ENCODE measurements around the gene LENEP.

DNA sequence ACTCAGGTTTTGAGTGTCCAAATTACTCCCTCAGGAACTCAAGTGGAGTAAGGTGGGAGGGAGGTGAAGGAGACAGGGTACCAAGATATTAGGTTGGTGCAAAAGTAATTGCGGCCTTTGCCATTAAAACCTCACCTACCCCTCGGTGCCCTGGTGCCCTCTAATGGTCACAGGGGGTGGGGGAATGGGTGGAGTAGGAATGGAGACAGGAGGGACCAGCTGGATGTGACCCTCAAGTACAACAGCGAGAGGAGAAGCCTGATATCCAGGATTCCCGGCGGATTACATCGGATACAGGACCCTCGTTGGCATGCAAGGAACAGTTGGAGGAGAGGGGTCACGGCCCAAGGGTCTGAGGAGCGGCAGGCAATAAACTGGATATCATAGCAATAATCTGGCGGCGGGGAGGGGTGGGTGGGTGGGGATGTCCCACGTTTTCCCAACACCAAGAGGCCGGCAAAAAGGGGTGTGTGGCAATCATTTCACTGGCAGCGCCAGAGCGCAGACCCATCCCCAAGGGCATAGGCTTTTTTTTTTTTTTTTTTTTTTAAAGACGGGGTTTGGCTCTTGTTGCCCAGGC lies 4.9 kb downstream of the LENEP start:
- TF ChIP-seq, protein P1, sequence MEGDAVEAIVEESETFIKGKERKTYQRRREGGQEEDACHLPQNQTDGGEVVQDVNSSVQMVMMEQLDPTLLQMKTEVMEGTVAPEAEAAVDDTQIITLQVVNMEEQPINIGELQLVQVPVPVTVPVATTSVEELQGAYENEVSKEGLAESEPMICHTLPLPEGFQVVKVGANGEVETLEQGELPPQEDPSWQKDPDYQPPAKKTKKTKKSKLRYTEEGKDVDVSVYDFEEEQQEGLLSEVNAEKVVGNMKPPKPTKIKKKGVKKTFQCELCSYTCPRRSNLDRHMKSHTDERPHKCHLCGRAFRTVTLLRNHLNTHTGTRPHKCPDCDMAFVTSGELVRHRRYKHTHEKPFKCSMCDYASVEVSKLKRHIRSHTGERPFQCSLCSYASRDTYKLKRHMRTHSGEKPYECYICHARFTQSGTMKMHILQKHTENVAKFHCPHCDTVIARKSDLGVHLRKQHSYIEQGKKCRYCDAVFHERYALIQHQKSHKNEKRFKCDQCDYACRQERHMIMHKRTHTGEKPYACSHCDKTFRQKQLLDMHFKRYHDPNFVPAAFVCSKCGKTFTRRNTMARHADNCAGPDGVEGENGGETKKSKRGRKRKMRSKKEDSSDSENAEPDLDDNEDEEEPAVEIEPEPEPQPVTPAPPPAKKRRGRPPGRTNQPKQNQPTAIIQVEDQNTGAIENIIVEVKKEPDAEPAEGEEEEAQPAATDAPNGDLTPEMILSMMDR (conservative IDR thresholded peaks at IDR 0.05): no peak
- TF ChIP-seq ZFX (IDR thresholded peaks at IDR 0.05): no peak

All from C4-2B (cell line).